ENCODE results near the gene CLRN3.

Gene CLRN3

DNA sequence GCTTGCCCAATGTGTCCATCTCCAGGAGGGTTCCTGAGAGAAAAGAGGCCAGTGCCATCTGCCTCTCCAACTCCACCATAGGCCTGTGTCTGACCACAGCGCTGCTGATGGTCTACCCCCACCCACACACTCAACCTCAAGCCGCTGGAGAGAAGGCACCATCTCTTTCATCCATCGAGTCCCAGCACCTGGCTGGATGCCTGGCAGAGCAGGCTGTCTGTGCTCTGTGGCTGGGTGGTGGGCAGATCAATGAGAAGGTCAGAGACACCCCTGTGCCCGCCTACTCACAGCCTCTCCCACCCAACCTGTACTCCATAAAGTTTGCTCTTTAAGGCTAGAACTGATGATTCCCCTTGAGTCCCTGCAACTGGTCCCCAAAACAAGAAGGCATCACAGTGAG lies 58.0 kb downstream of the CLRN3 start:
- DNase-seq: no peak

DNA sequence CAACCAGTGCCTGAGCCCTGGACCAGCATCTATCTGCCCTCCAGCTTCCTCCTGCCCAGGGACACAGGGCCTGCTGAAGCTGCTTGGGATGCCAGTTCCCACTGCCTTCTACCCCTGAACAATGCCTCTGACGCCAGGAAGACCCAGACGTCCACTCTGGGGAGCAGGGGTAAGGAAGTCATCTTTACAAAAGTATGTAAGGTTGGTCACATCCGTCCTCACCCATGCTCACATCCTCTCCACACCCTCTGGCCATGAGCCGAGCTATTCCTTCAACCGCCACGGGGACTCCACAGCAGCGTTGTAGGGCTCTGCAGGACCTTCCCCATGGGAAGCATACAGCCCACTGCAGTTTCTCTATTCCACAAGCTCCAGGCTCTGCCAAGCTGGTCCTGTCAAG lies 58.5 kb downstream of the CLRN3 start:
- DNase-seq: no peak

GRCh38 chr10:127833804-127834203 lies 58.9 kb downstream of the CLRN3 start:
- no peak for DNase-seq

DNA sequence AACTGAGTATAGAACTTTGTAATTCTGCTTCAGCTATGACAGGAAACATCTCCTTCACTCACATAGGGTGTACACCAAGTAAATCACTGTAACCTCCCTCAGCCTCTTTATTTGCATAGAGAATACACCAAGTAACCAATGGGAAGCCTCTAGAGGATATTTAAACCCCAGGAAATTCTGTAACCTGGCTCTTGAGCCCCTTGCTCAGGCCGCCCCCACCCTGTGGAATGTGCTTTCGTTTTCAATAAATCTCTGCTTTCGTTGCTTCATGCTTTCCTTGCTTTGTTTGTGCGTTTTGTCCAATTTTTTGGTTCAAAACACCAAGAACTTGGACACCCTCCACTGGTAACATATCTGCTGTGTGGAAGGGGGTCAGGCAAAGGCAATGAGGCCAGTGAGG lies 60.2 kb downstream of the CLRN3 start:
- no peak for DNase-seq

GRCh38 chr10:127830414-127830813 lies 62.3 kb downstream of the CLRN3 start:
- no peak for DNase-seq

All from midbrain (tissue), 1 donor.